HG03558 (cell line): Measurements from ENCODE around the gene SULT1A2.
"Not testable (repeated sequence)": the region's sequence is repeated elsewhere in the genome, so short reads cannot be mapped to it uniquely, and the experiment has no call there.

Experiments used
- ATAC-seq: cut with Tn5 transposase; IDR thresholded peaks from one replicate; pipeline ENCODE4 v1.9.1; 2021; ENCODE audit warnings: moderate number of reproducible peaks; ENCODE audit not compliant: unreplicated experiment; ENCODE audit errors: extremely low read depth

SULT1A2 gene

GRCh38 chr16:28609631-28610594 lies 13.1 kb upstream of the SULT1A2 start, which contains the start of gene SULT1A1:
Gene SULT1A1, minus strand, starts transcription at chr16:28610044. Its CDS starts 1,189 bp downstream, at chr16:28608855.
- no peak for ATAC-seq

GRCh38 chr16:28608867-28609596 lies 12.2 kb upstream of the SULT1A2 start:
- ATAC-seq: not testable (repeated sequence)

GRCh38 chr16:28608496-28608808 lies 11.6 kb upstream of the SULT1A2 start:
- not testable (repeated sequence) for ATAC-seq

GRCh38 chr16:28607681-28608495 lies 11.0 kb upstream of the SULT1A2 start:
- not testable (repeated sequence) for ATAC-seq

GRCh38 chr16:28607116-28607623 lies 10.3 kb upstream of the SULT1A2 start:
- no peak for ATAC-seq

GRCh38 chr16:28606291-28607115 lies 9.7 kb upstream of the SULT1A2 start:
- no peak for ATAC-seq

- no peak for ATAC-seq
Measured at GRCh38 chr16:28604186-28604565, 7.3 kb upstream of the SULT1A2 start.

- ATAC-seq: no peak
Measured at GRCh38 chr16:28603381-28604185, 6.7 kb upstream of the SULT1A2 start.

- ATAC-seq: no peak
Measured at GRCh38 chr16:28602529-28602928, 5.7 kb upstream of the SULT1A2 start.

GRCh38 chr16:28602062-28602461 lies 5.2 kb upstream of the SULT1A2 start:
- ATAC-seq: not testable (repeated sequence)

GRCh38 chr16:28601589-28601988 lies 4.7 kb upstream of the SULT1A2 start:
- ATAC-seq: not testable (repeated sequence)

- not testable (repeated sequence) for ATAC-seq
Measured at GRCh38 chr16:28600965-28601364, 4.1 kb upstream of the SULT1A2 start.

GRCh38 chr16:28599377-28600285 lies 2.8 kb upstream of the SULT1A2 start:
- ATAC-seq: not testable (repeated sequence)

- ATAC-seq: no peak
Measured at GRCh38 chr16:28597692-28598261, 927 bp upstream of the SULT1A2 start.

- no peak for ATAC-seq
Measured at GRCh38 chr16:28596115-28596630, 677 bp downstream of the SULT1A2 start.

- ATAC-seq: not testable (repeated sequence)
Measured at GRCh38 chr16:28595451-28595850, 1.4 kb downstream of the SULT1A2 start.

GRCh38 chr16:28592979-28593553 lies 3.8 kb downstream of the SULT1A2 start:
- no peak for ATAC-seq
